ENCODE results near the gene SEPTIN3.

Gene SEPTIN3

GRCh38 chr22:42001121-42001520, 31.9 kb downstream of the SEPTIN3 start:
- H3K9me3 ChIP-seq (ENCODE audit: control insufficient read depth, insufficient read depth, low read length): no peaks in the 10 kb centered on the region
- H3K4me1 ChIP-seq (ENCODE audit: insufficient read depth, low read length): no peaks in the 10 kb centered on the region
- H3K9ac ChIP-seq (ENCODE audit: low read depth, low read length): no peak overlapping the region
- H3K36me3 ChIP-seq (ENCODE audit: insufficient read depth, low read length): 0 out of 2 replicates have a peak, but pooled peaks cover under 1% of the 10 kb centered on the region

- Histone ChIP-seq H3K9ac (ENCODE audit: low read depth, low read length) (no peak overlapping the region), H3K4me1 (ENCODE audit: insufficient read depth, low read length) (no peaks in the 10 kb centered on the region), H3K9me3 (ENCODE audit: control insufficient read depth, insufficient read depth, low read length) (no peaks in the 10 kb centered on the region), H3K36me3 (ENCODE audit: insufficient read depth, low read length) (no peaks in the 10 kb centered on the region)
These were observed 32.5 kb downstream of the SEPTIN3 start for GRCh38 chr22:42001706-42002105.

- Histone ChIP-seq H3K9ac (ENCODE audit: low read depth, low read length) (no peak overlapping the region), H3K4me1 (ENCODE audit: insufficient read depth, low read length) (no peaks in the 10 kb centered on the region), H3K36me3 (ENCODE audit: insufficient read depth, low read length) (no peaks in the 10 kb centered on the region), H3K9me3 (ENCODE audit: control insufficient read depth, insufficient read depth, low read length) (no peaks in the 10 kb centered on the region; the same call in 1 of the 2 replicates)
These were observed 38.7 kb downstream of the SEPTIN3 start for GRCh38 chr22:42007922-42008321.

- H3K4me1 ChIP-seq (ENCODE audit: insufficient read depth, low read length): no peaks in the 10 kb centered on the region
These were observed 41.5 kb downstream of the SEPTIN3 start for GRCh38 chr22:42010778-42011177.

GRCh38 chr22:42013385-42013784, 44.1 kb downstream of the SEPTIN3 start:
- Histone ChIP-seq H3K4me1 (ENCODE audit: insufficient read depth, low read length) (no peaks in the 10 kb centered on the region), H3K36me3 (ENCODE audit: insufficient read depth, low read length) (no peaks in the 10 kb centered on the region), H3K9ac (ENCODE audit: low read depth, low read length) (no peak overlapping the region), H3K9me3 (ENCODE audit: control insufficient read depth, insufficient read depth, low read length) (no peaks in the 10 kb centered on the region; the same call in 1 of the 2 replicates)

More at GRCh38 chr22:42010778-42011177, 41.5 kb downstream of the SEPTIN3 start:
- Histone ChIP-seq H3K9me3 (ENCODE audit: control insufficient read depth, insufficient read depth, low read length) (no peaks in the 10 kb centered on the region; the same call in 1 of the 2 replicates), H3K36me3 (ENCODE audit: insufficient read depth, low read length) (no peaks in the 10 kb centered on the region), H3K9ac (ENCODE audit: low read depth, low read length) (no peak overlapping the region)

GRCh38 chr22:42016111-42016510, 46.9 kb downstream of the SEPTIN3 start:
- Histone ChIP-seq H3K36me3 (ENCODE audit: insufficient read depth, low read length) (no peaks in the 10 kb centered on the region), H3K9me3 (ENCODE audit: control insufficient read depth, insufficient read depth, low read length) (no peaks in the 10 kb centered on the region; the same call in 1 of the 2 replicates), H3K9ac (ENCODE audit: low read depth, low read length) (no peak overlapping the region), H3K4me1 (ENCODE audit: insufficient read depth, low read length) (no peaks in the 10 kb centered on the region)

- H3K4me1 ChIP-seq (ENCODE audit: insufficient read depth, low read length): no peaks in the 10 kb centered on the region
- H3K9ac ChIP-seq (ENCODE audit: low read depth, low read length): no peak overlapping the region
- H3K9me3 ChIP-seq (ENCODE audit: control insufficient read depth, insufficient read depth, low read length): no peaks in the 10 kb centered on the region
- H3K36me3 ChIP-seq (ENCODE audit: insufficient read depth, low read length): no peaks in the 10 kb centered on the region
These were observed 49.0 kb downstream of the SEPTIN3 start for GRCh38 chr22:42018224-42018623.
